HG02884 (cell line): ENCODE results near the gene DOCK4.
A peak's percentile ranks its signal among the peaks of the same experiment; 100 is the strongest.

Experiments
- ATAC-seq: cut with Tn5 transposase; IDR thresholded peaks from one replicate; pipeline ENCODE4 v1.9.1; 2021; ENCODE audit warnings: mild to moderate bottlenecking, moderate library complexity; ENCODE audit not compliant: unreplicated experiment

DOCK4 gene

DNA sequence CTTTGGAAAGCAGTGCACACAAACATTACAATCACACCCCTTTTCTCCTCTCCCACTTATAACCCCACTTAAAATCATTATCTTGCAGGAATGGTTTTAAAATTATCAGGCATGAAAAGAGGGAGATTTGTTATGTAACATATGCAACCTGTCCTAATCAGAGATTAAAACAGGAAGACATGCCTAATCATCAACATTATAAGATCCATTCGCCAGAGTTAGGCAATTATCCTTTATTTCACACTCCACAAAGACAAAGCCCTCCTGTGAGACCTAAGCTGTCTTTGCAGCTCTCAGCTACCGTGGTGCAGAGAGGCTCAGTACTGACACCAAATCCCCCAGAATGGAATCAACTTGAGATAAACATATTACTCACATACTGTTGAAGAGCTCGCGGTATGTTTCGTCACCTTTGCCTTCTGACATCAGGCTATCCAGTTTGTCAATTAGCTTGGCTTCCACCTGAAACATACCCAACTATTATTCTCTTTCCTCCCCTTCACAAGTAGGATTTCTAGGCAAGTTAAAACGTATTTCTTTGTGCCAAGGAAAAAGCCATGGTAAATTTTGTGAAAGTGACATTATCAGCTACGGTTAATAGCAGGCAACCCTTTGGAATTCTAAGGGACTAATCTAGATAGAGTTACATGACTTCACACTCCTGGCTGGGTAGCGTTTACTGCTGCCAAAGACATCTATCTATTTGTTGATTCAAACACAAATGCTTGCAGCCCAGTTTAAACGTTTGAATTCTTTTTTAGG is 417.7 kb downstream of the DOCK4 start:
- ATAC-seq = no peak

DNA sequence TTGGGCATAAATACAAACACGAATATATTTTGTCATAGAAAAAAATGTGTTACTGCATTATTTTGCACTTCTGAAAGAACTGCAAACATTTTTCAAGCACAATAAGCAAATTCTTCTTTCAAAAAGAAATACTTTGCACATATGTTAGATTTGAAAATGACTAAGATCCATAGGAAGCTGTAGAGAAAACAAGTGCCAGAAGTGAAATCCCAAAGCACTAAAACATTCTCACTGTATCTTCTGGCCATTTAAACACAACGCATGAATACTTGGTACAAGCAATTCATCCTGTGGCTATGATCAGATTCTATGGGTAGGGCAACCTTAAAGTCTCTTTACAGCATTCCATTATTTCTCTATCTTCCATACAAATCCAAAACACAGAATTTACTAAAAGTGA is 418.5 kb downstream of the DOCK4 start:
- ATAC-seq = no peak

DNA sequence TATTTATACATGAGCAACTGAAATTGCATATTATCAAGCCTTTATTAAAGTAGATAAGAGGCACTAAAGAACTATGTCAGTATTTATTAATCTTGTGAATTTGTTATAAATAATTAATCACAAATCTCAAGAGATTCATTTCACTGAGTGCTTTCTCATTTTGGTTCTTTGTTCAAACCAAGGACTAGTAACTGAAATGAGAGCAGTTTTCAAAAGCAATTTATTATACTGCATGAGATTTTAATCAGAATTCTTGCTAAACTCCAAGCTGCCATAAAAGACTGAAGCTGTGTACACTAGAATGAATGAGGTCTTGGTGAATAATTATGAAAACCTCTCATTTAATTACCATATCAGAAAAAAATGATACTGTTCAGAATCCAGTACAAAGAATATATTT is 419.1 kb downstream of the DOCK4 start:
- no peak for ATAC-seq

DNA sequence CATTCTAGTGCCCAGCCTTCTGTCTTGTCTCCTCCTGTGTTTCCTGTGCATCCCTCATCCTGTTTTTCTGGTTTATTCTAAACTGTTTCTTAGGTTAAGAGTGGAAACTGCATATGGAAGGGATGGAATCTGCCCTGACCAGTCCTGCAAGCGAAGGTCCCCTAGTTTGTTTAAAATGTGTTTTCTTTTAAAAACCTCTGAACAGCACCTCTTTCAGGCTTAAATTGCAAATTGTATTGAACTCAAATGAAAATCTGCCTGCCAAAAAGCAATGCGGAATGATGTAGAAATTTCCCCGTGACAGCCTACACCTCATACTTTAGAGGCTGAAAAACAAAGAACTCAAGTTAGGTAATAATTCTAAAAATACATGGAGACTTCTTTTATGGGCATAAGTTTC is 421.1 kb downstream of the DOCK4 start:
- no peak for ATAC-seq

DNA sequence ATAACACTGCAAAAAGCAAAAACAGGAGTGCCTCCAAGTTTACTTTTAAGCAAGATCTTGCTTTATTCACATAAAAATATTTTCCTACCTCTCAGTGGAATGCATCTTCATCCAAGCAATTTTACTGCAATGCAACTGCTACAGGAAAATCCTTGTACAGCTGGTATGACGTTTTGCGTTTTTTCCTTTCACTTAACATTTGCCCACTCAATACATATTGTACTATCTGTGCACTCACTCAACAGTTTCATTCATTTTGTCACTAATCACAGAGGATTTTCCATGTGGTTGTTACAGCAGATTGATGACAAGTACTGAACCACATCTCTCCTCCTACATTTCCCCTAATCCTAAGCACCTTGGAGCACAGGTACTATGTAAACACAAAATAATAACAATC is 421.9 kb downstream of the DOCK4 start:
- ATAC-seq = no peak

DNA sequence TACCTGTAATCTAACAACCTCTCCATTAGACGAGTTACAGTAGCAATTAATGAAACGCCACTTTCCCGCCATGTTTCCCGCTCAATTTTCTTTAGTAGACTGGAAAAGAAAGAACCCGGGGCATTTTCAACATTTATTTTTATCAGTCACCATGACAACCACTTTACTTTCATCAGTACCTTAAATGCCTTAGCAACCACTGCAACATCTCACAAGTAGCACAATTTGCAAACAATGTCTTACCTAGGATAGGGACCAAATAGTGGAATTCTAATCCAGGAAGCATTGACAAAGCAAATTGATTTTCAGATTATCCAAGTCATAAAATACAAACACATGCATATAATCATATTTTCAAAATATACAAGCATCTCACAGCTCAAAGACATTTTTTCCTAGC is 422.3 kb downstream of the DOCK4 start:
- no peak for ATAC-seq

DNA sequence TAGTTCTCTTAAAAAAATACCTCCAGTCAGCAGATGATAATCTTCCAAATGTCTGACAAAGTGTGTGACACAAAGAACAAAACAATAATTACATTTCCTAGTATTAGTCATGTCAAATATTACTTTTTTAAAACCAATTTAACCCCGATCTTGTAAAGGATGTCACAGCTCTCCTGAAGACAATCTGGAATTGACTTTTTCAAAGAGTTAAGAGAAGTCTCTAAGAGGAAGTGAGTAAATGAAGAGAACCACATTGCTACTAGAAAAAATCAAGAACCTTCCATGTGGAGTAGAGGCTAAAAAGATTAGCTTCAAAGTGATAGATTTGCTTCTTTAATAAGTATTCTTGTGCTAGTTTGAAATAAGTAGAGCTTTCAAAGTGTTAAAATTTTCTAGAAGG is 425.7 kb downstream of the DOCK4 start:
- ATAC-seq = no peak

DNA sequence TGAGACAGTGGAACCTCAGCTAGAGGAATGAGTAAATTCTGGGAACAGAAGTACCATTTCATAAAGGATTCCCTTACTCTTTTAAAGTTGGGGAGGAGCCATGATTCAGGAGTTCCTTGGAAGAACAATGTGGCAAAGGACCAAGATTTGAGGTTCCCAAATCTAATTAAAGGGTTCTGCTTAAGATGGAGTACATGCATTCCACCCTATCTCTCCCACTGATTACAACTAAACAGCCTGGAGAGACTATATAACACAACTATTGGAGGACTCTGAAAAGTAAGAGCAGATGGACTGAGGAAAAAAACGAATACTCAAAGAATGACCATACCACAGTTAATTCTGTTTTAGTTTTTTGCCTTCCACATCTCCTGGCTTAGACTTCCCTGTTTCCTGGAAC is 431.0 kb downstream of the DOCK4 start:
- ATAC-seq = no peak

DNA sequence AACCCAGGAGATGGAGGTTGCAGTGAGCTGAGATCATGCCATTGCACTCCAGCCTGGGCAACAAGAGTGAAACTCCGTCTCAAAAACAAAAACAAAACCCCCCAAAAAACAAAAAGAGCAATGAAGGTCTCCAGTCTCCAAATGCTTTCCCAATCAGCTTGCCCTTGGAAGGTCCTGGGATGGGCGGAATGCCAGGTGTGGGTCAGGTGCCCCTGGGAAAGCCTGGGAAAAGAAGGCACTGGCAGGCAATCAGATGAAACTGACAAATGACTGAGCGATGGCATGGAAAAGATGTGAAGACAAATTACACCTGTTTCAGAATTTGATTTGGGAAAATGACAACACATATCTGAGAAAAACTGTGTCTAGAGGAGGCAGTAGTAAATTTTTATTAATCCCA is 433.5 kb downstream of the DOCK4 start:
- ATAC-seq = no peak

DNA sequence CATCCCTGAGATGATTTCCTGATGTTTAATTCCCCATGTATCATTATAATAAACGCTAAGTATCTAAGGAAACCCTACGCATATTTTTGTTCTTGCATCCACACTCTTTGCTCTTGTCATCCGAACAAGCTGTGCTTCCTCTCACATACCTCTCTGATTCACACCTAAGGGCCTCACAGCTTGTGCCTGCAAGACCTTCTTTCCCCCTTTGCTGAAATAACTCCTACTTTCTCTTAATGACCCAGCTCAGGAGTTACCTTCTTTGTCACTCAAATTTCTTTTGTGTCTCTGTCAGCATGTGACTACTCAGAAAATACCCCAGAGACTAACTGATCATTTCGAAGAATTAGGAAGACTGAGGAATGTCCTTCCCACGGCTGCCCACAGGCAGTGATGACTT is 434.6 kb downstream of the DOCK4 start:
- no peak for ATAC-seq

DNA sequence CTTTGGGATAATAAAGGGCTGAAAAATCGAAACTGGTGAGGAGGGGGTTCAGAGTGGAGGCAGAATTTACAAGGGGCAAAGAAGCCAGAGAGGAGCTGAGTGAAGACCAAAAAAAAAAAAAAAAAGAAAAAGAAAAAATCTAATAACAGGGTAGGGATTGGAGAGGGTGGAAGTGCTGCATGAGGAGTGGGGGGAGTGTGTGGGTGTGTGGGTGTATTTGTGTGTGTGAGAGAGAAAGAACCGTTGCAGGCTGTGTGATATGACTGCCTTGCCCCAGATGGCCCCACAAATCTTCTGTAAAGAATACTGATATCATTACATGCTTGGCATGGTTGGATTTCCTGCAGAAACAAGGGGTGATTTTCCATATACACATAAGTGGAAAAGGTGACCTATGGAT is 436.1 kb downstream of the DOCK4 start:
- no peak for ATAC-seq

DNA sequence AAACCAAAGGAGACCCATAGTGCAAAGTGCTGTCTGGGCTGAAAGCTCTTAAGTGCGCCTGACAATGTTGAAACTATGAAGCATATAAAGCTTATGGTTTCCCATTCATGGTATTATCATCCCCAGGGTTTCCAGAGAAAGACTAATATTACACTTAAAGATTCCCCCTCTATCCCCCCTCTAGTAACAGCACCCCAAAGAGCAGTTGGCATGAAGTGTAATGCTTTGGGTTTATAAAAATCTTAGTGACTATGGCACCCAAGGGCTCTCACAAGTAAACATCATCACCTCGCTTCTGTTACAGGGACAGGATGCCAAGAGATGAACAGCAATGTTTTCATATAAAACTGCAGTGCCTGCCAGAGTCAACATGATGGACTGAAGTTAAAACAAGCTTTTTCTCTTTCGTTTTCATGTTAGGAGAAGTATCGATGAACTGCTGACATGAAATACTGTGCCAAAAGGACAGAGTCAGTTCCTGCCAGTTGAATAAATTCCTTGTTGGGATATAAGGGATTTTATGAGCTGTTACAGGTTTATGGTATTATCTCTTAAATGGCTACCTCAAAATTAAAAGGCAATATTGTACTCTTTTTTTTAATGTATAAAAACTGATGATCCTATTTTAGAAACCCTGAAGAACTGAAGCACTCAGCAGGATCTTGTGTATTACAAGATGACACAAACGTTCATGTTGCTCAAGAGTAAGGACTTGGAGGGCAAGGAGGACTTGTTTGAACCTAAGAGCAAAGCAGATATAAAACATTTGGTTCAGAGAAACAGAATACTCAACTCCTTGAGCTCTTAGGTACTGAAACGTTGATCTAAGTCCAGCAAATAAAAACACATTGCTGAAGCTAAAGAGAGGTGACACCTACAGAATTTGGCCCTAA is 440.2 kb downstream of the DOCK4 start:
- ATAC-seq = no peak

DNA sequence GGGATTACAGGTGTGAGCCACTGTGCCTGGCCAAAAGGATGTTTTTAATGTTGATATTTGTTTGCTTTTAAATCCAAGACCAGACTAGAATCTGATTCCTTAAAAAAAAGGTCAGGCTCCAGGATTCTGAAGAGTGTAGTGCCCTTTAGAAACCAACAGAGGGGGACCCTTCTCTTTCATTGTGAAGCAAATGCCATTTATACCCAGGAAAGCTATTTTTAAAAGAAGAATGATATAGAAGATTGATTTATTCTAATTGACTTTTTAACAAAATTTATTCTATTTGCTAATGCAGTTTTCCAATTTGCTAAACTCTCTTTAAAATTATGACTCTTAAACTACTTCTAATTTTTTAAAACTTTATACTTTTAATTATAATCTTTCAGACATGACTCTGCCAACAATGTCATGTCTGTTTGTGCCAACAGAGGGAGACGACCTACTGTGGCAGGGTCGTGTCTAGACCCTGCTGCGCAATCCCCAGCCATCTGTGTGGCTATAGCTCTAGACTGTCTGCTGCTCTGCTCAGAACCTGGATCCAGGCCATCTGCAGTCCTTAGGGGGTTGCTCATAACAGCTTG is 442.9 kb downstream of the DOCK4 start:
- no peak for ATAC-seq

DNA sequence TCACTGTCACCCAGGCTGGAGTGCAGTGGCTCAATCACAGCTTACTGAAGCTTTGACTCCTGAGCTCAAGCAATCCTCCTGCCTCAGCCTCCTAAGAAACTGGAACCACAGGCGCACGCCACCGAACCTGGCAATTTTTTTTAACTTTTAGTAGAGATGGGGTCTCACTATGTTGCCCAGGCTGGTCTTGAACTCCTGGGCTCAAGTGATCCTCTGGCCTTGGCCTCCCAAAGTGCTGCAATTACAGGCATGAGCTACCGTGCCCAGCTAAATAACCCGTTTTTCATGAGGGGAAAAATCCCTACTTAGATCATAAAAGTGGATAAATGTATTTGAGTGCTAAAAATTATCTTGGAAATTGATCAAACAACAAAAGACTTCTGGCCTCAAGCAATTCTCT is 443.4 kb downstream of the DOCK4 start:
- no peak for ATAC-seq

DNA sequence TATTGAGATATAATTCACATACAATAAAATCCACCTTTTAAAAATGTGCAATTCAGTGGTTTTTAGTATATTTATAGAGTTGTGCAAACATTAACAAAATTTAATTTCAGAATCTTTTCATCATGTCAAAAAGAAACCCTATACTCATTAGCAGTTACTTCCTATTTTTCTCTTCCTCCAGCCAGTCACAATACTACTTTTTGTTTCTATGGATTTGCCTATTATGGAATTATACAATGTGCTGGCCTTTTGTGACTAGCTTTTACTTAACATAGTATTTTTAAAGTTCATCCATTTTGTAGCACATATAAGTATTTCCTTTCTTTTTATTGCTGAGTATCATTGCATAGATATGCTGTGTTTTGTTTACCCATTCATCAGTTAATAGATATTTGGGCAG is 444.0 kb downstream of the DOCK4 start:
- ATAC-seq = no peak

DNA sequence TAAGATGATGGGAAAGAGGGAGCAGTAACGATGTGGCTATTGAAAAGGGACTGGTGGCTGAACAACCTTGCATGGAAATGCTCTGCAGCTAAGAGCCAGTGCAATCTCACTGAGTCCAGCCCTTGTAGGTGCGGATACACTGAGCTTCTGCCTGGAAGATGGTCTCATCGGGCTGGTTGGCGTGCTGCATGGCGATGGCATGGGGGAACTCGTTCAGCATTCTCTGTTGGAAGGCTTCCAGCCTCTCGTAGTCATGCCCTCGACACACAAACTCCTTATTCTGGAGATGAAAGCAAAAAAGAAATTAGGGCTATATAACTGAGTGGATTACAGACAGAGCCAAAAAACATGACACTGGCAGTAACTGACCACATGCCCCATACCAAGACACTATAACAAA is 446.2 kb downstream of the DOCK4 start:
- no peak for ATAC-seq

DNA sequence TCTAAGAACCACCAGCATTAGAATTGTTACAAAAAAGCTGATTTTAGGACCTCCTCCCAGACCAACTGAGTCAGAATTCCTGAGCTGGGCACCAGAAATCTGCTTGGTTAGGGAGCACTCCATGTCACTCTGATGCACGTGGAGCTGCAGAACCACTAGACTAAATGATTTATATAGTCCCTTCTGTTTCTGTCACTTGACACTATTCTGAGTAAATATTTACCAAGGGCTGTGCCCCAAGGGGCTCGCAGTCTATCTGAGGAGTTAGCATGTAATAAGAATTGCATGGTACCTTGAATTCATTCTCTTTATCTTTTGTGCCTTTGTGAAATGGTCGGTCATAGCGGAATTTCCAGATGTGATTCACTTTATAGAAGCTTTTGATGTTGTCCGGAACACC is 447.9 kb downstream of the DOCK4 start:
- ATAC-seq = no peak

DNA sequence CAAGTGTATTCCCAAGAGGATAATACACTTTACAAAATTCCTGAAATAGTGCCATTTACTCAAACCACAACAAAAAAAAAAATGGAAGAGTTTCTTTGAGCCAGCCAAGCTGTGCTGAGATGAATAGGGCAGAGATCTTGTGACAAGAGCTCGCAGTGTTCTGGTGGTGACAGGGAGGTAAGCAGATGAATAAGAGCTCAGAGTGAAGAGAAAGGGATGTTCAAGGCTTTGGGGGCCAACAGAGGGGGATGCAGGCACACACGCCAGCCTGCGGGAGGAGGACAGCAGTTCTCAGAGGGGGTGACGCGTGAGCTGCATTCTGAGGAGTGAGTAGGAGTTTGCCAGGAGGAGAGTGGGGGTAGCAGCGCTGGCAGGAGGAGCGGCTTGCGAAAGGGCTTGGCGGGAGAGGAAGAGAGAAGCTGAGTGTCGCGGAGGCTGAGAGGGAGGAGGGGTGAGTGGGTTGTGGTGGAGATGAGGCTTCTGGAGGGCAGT is 449.5 kb downstream of the DOCK4 start:
- ATAC-seq = no peak

DNA sequence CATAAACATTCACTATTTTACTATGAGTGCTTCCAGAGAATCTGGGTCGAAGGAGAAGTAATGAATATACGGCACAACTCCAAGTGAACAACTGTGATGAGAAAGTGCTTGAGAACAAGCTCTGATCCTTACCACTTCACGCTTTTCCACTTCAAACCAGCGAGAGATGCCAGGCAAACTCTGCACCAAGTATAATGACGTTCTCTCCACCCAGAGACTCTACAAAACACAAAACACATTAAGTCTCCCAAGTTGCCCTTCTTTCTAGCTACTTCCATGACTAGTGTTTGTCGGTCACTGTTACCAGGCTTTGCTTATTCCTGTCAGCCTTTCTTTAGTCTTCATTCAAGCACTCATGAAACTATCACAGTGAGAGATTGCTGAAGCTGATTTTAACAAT is 450.8 kb downstream of the DOCK4 start:
- ATAC-seq = no peak

DNA sequence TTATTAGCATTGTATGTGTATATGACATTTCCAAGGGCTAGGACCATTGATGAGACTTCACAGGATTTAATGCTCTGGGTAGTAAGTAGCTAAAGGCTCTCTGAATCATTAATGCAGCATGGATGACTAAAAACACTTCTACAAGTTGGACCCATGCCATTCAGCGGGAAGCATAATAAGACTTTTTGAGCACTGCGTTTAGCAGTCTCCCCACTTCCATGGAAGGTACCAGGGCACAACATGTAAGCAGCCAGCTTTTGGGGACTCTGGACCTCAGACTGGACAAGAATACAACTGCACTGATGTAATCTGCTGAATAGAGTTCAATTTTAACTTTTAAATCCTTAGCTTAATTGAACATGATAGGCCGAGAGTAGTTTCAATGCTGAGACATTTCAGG is 452.2 kb downstream of the DOCK4 start:
- no peak for ATAC-seq

DNA sequence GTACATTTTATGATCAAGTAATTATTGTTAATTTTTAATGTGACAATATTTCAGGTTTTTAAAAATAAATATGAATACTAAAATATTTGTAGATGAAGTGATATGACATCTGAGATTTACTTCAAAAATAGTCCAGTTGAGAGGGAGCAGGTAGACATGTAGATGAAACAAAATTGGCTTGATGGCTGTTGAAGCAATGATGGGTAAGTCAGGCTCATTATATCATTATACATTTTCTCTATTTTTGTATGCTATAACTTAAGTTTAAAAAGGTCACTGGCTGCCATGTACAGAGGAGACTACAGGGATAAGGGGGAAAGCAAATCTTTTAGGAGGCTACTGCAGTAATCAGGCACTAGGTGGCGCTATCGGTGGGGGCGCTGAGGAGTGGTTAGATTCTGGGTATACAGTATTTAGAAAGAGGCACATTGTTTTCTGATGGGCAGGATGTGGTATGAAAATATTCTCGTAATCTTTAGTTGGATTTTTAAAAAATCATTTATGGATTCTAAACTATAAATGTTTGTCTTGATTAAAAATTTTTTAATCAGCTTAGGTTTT is 454.1 kb downstream of the DOCK4 start:
- ATAC-seq = peak; percentile 98

DNA sequence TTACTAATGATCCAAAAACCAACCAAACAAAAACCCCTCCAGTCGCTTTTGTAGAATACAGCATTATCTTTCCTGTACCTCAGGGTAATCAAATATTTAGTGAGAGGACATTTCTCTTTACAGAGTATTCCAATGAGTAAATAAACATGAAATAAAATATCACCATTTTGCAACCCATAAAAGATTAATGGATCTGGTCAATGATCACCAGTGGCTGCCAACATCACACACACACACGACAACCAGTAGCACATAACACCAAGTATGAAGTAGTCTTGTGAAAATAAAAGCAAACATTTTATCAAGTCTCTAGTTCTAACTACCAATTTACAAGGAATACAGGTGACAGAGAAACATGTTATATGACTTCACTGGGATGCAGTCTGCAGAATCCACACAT is 455.3 kb downstream of the DOCK4 start:
- ATAC-seq = no peak
